H1 (cell line): ENCODE measurements around the gene CAPN10. TPM values are rescaled to one million over a fixed set of nuclear protein-coding genes. Genes with fewer than 3 reads are reported as not detected.

Source experiments
- RNF2 ChIP-seq: fragments of 200-900, 300-1000 bp; sonication (generic); IDR thresholded peaks from 2 replicates; pipeline ENCODE4 v1.7.1; 2016; ENCODE audit warnings: borderline replicate concordance, low read depth, mild to moderate bottlenecking, antibody characterized with exemption, low read length; ENCODE audit not compliant: poor library complexity, severe bottlenecking; ENCODE audit errors: missing control alignments
- polyA plus RNA-seq, 7 experiments: library from polyadenylated mRNA; depleted of rRNA in 3 of 7; stranded (reverse) in 5 of 7; unstranded in 2 of 7; fragments of >200 nt in 5 of 7; fragments of 200-250 nt in 2 of 7; gene quantifications; 1 replicate in 5 of 7; 2 replicates in 1 of 7; 4 replicates in 1 of 7; pipeline versions ENCODE4 v1.2.1 to v1.2.3, GENCODE V29; 2011 to 2013; ENCODE audit warnings: missing spikeins in 2 of 7, mixed read lengths in 2 of 7
- total RNA-seq: library from RNA; stranded (reverse); fragmentation: NEBNext Ultra II Directional; extraction: Animal tissue kit (Norgen Biotek cat#: 25700); gene quantifications from 2 replicates; pipeline ENCODE4 v1.2.1, GENCODE V29; 2021

Gene CAPN10
- total and polyA plus RNA-seq, 2 of the 8 experiments (the other 6 are each of a cell fraction or from before 2014, with no cell fraction given) = 30.7 to 39.8 TPM

DNA sequence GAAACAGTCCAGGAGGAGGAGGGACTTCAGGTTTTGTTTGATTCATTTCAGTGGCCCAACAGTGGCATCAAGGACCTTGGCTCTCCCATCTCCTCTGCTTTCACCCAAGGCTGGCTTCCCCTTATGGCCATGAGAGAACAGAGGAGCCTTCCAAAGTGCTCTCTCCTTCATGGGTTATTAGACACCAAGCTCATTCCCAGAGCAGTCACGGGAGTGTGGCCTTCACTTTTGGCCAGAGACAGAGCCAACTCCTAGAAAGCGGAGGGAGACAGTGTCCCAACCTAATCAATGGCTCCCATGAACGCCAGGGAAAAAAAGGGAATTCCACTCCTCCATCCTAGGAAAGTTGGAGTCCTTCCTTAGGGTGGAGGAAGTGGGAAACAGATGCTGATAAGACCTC, 27.2 kb upstream of the CAPN10 start (continued):
- TF ChIP-seq RNF2 = no peak
